HEK293T (cell line): Measurements from ENCODE around the gene DENND6A.

Experiments used
- FOXA1 ChIP-seq: fragments of 450-650 bp; IDR thresholded peaks from 2 replicates; pipeline ENCODE4 v1.6.1; 2016; ENCODE audit warnings: mild to moderate bottlenecking
- FOXK2 ChIP-seq: fragments of 450-650 bp; IDR thresholded peaks from 2 replicates; pipeline ENCODE4 v1.6.1; 2016; ENCODE audit warnings: mild to moderate bottlenecking

GRCh38 chr3:57691411-57692132, 1.3 kb downstream of the DENND6A start:
- TF ChIP-seq FOXA1, result no peak
- TF ChIP-seq FOXK2, result no peak
